IMR-90 (cell line): ENCODE measurements around the gene ITGAX. TPM values are rescaled to one million over a fixed set of nuclear protein-coding genes. Genes with fewer than 3 reads are reported as not detected.

Experiments used
- ATAC-seq: fragments of 200-7000 bp; cut with Tn5 transposase; 2 replicates; pipeline ENCODE4 v1.9.1; 2020; ENCODE audit warnings: low read depth, mild to moderate bottlenecking, moderate library complexity
- BruUV-seq: library from RNA; stranded (reverse); fragments of 400-500 nt; replicated peaks from 2 replicates; lab custom pipeline; 2021; lab: Mats Ljungman, UMichigan
- CTCF ChIA-PET: fragments of 300-600 bp; formaldehyde crosslinking; extraction: SDS; loops from one replicate; lab custom pipeline; 2021; ENCODE audit warnings: antibody characterized with exemption; lab: Yijun Ruan, JAX
- POLR2A ChIA-PET: fragments of 300-600 bp; sonication (Branson Sonifier 250); formaldehyde crosslinking; loops from one replicate; lab custom pipeline; 2022; ENCODE audit warnings: antibody characterized with exemption; ENCODE audit not compliant: unreplicated experiment; lab: Charles Lee
- DNase-seq: peaks from one replicate; pipeline ENCODE4 v3.0.0; 2013
- H2AFZ ChIP-seq: replicated peaks from 2 replicates; pipeline ENCODE3; 2013; ENCODE audit warnings: low read length, mild to moderate bottlenecking; ENCODE audit not compliant: poor library complexity
- H2AK5ac ChIP-seq: 2 replicates; pipeline ENCODE4 v1.6.1; 2013; ENCODE audit warnings: low read depth, low read length, inconsistent platforms
- H2AK9ac ChIP-seq: replicated peaks from 2 replicates; pipeline ENCODE3; 2013; ENCODE audit warnings: mild to moderate bottlenecking, low read depth, low read length, moderate library complexity; ENCODE audit not compliant: poor library complexity
- H2BK120ac ChIP-seq: 2 replicates; pipeline ENCODE4 v1.6.1; 2013; ENCODE audit warnings: low read depth, low read length, inconsistent platforms
- H2BK15ac ChIP-seq: 3 replicates; pipeline ENCODE4 v1.6.1; 2013; ENCODE audit warnings: low read depth, low read length, inconsistent platforms
- H2BK20ac ChIP-seq: 2 replicates; pipeline ENCODE4 v1.6.1; 2013; ENCODE audit warnings: low read depth, mild to moderate bottlenecking, inconsistent platforms, low read length, moderate library complexity
- H2BK5ac ChIP-seq: 2 replicates; pipeline ENCODE4 v1.6.1; 2013; ENCODE audit warnings: mild to moderate bottlenecking, low read depth, low read length, inconsistent platforms; ENCODE audit not compliant: poor library complexity, severe bottlenecking
- H3K14ac ChIP-seq: replicated peaks from 2 replicates; pipeline ENCODE4 v1.6.1; 2013; ENCODE audit warnings: low read depth, low read length, inconsistent platforms
- H3K18ac ChIP-seq: 2 replicates; pipeline ENCODE4 v1.6.1; 2013; ENCODE audit warnings: low read depth, low read length, control low read depth
- H3K23ac ChIP-seq: 2 replicates; pipeline ENCODE4 v1.6.1; 2013; ENCODE audit warnings: low read depth, low read length, inconsistent platforms
- H3K27ac ChIP-seq: 2 replicates; pipeline ENCODE4 v1.5.1; 2013; ENCODE audit warnings: mild to moderate bottlenecking, control low read depth, low read length; ENCODE audit not compliant: insufficient read depth
- H3K27me3 ChIP-seq: 2 replicates; pipeline ENCODE4 v1.6.1; 2013; ENCODE audit warnings: low read length; ENCODE audit not compliant: control insufficient read depth, insufficient read depth
- H3K36me3 ChIP-seq: 2 replicates; pipeline ENCODE4 v1.6.1; 2013; ENCODE audit warnings: low read length, mixed read lengths; ENCODE audit not compliant: control insufficient read depth, insufficient read depth
- H3K4ac ChIP-seq: 2 replicates; pipeline ENCODE4 v1.6.1; 2013; ENCODE audit warnings: low read depth, low read length, inconsistent platforms
- H3K4me1 ChIP-seq: 2 replicates; pipeline ENCODE4 v1.6.1; 2013; ENCODE audit warnings: low read length, mixed read lengths; ENCODE audit not compliant: control insufficient read depth, insufficient read depth
- H3K4me2 ChIP-seq: 2 replicates; pipeline ENCODE4 v1.6.1; 2013; ENCODE audit warnings: low read depth, mild to moderate bottlenecking, control low read depth, low read length, moderate library complexity
- H3K4me3 ChIP-seq: 2 replicates; pipeline ENCODE4 v1.5.1; 2013; ENCODE audit warnings: low read depth, mild to moderate bottlenecking, control low read depth, low read length, moderate library complexity; ENCODE audit not compliant: insufficient read depth
- H3K56ac ChIP-seq: 2 replicates; pipeline ENCODE4 v1.6.1; 2013; ENCODE audit warnings: low read length, inconsistent platforms; ENCODE audit not compliant: insufficient read depth; ENCODE audit errors: extremely low read depth
- H3K79me1 ChIP-seq, 2 experiments: 2 replicates each; pipeline ENCODE4 v1.6.1; 2013; ENCODE audit warnings: low read length in 2 of 2, inconsistent platforms in 1 of 2, low read depth in 1 of 2
- H3K9ac ChIP-seq: 2 replicates; pipeline ENCODE4 v1.6.1; 2013; ENCODE audit warnings: low read depth, low read length, control low read depth
- H3K9me1 ChIP-seq: 2 replicates; pipeline ENCODE4 v1.6.1; 2013; ENCODE audit warnings: low read length, inconsistent platforms; ENCODE audit not compliant: insufficient read depth
- H3K9me3 ChIP-seq: 2 replicates; pipeline ENCODE4 v1.6.1; 2013; ENCODE audit warnings: low read length; ENCODE audit not compliant: control insufficient read depth, insufficient read depth
- H4K20me1 ChIP-seq: 2 replicates; pipeline ENCODE4 v1.6.1; 2013; ENCODE audit warnings: low read length, inconsistent platforms; ENCODE audit not compliant: insufficient read depth
- H4K5ac ChIP-seq: 2 replicates; pipeline ENCODE4 v1.6.1; 2013; ENCODE audit warnings: mild to moderate bottlenecking, low read depth, low read length, control low read depth
- H4K8ac ChIP-seq, 2 experiments: 2 replicates each; pipeline ENCODE4 v1.6.1; 2013; ENCODE audit warnings: low read depth in 2 of 2, low read length in 2 of 2, control low read depth in 1 of 2, inconsistent platforms in 1 of 2
- H4K91ac ChIP-seq: 2 replicates; pipeline ENCODE4 v1.6.1; 2013; ENCODE audit warnings: low read depth, low read length, inconsistent platforms; ENCODE audit not compliant: insufficient read depth
- BHLHE40 ChIP-seq: fragments of 150-350 bp; IDR thresholded peaks from 2 replicates; pipeline ENCODE4 v1.6.1; 2016; ENCODE audit warnings: mild to moderate bottlenecking, low read depth, low read length
- CEBPB ChIP-seq: IDR thresholded peaks from 2 replicates; pipeline ENCODE4 v1.6.1; 2012; ENCODE audit warnings: low read depth, low read length, improper control_type of control experiment
- CHD1 ChIP-seq: IDR thresholded peaks from 2 replicates; pipeline ENCODE4 v1.6.1; 2012; ENCODE audit warnings: low read depth, low read length, improper control_type of control experiment
- FOS ChIP-seq: fragments of 150-350 bp; IDR thresholded peaks from 2 replicates; pipeline ENCODE4 v1.6.1; 2016; ENCODE audit warnings: low read depth, low read length
- MAFK ChIP-seq: IDR thresholded peaks from 2 replicates; pipeline ENCODE4 v1.6.1; 2012; ENCODE audit warnings: low read depth, low read length, improper control_type of control experiment
- MAZ ChIP-seq: IDR thresholded peaks from 2 replicates; pipeline ENCODE4 v1.6.1; 2012; ENCODE audit warnings: low read depth, mild to moderate bottlenecking, low read length, improper control_type of control experiment, moderate library complexity, borderline replicate concordance
- MXI1 ChIP-seq: IDR thresholded peaks from 2 replicates; pipeline ENCODE4 v1.6.1; 2012; ENCODE audit warnings: low read depth, mild to moderate bottlenecking, low read length, moderate library complexity, borderline replicate concordance
- NFE2L2 ChIP-seq: fragments of 150-350 bp; IDR thresholded peaks from 2 replicates; pipeline ENCODE4 v1.6.1; 2016; ENCODE audit warnings: low read depth, mild to moderate bottlenecking, low read length
- POLR2A ChIP-seq: IDR thresholded peaks from 2 replicates; pipeline ENCODE4 v1.6.1; 2012; ENCODE audit warnings: mild to moderate bottlenecking, low read depth, low read length
- RCOR1 ChIP-seq: IDR thresholded peaks from 2 replicates; pipeline ENCODE4 v1.6.1; 2012; ENCODE audit warnings: mild to moderate bottlenecking, low read length, improper control_type of control experiment; ENCODE audit not compliant: insufficient replicate concordance
- RFX5 ChIP-seq: IDR thresholded peaks from 2 replicates; pipeline ENCODE4 v1.8.0; 2012; ENCODE audit warnings: low read depth, mild to moderate bottlenecking, low read length, moderate library complexity
- SMC3 ChIP-seq: fragments of 150-350 bp; IDR thresholded peaks from 2 replicates; pipeline ENCODE4 v1.6.1; 2016; ENCODE audit warnings: low read depth, mild to moderate bottlenecking, antibody characterized with exemption, low read length, moderate library complexity
- WGBS, 2 experiments: methylation state at CpG; one replicate each; pipeline versions ENCODE4 v1.1.5 to v1.1.7; 2013; ENCODE audit warnings: missing lambda C conversion rate in 2 of 2; ENCODE audit not compliant: insufficient read length in 1 of 2; ENCODE audit errors: extremely low coverage in 2 of 2; 5-methylcytosine and 5-hydroxymethylcytosine counted together
- dilution Hi-C: fragments of 300-500 bp; cut with HindIII; formaldehyde crosslinking; loops from one replicate; pipeline ENCODE4 v1.14.3; 2018; ENCODE audit warnings: low sequenced_read_pairs; ENCODE audit not compliant: unreplicated experiment
- in situ Hi-C: fragments of 300-500 bp; cut with MboI; formaldehyde crosslinking; loops from 3 replicates; pipeline ENCODE4 v1.14.3; 2019; ENCODE audit warnings: low sequenced_read_pairs, inconsistent platforms, mixed read lengths
- intact Hi-C: fragments of 100-400 bp; cut with micrococcal nuclease; formaldehyde crosslinking; loops from 2 replicates; pipeline ENCODE4 v1.10.0; 2022
- polyA plus RNA-seq, 3 experiments: library from polyadenylated mRNA; depleted of rRNA; stranded (reverse); fragments of >200 nt; gene quantifications; 2 replicates each; pipeline ENCODE4 v1.2.3, GENCODE V29; 2012; ENCODE audit warnings: low replicate concordance in 1 of 3
- total RNA-seq: library from RNA; depleted of rRNA; stranded (reverse); fragments of >200 nt; gene quantifications from 2 replicates; pipeline ENCODE4 v1.2.3, GENCODE V29; 2012
- TF ChIP-seq, protein P1 (sequence below): conservative IDR thresholded peaks from 2 replicates; pipeline ENCODE4 v1.5.1; 2012; ENCODE audit warnings: mild to moderate bottlenecking, low read depth, low read length, improper control_type of control experiment
- TF ChIP-seq, protein P2 (sequence below): fragments of 150-350 bp; IDR thresholded peaks from 2 replicates; pipeline ENCODE4 v1.6.1; 2016; ENCODE audit warnings: low read depth, mild to moderate bottlenecking, low read length, moderate library complexity, borderline replicate concordance
- TF ChIP-seq, protein P3 (sequence below): fragments of 150-350 bp; IDR thresholded peaks from 2 replicates; pipeline ENCODE4 v1.6.1; 2017; ENCODE audit warnings: mild to moderate bottlenecking, antibody characterized with exemption, low read length, low read depth

ITGAX gene
- total and polyA plus RNA-seq, 2 of the 4 experiments (the other 2 are of a cell fraction) = 0.09 to 0.18 TPM

DNA sequence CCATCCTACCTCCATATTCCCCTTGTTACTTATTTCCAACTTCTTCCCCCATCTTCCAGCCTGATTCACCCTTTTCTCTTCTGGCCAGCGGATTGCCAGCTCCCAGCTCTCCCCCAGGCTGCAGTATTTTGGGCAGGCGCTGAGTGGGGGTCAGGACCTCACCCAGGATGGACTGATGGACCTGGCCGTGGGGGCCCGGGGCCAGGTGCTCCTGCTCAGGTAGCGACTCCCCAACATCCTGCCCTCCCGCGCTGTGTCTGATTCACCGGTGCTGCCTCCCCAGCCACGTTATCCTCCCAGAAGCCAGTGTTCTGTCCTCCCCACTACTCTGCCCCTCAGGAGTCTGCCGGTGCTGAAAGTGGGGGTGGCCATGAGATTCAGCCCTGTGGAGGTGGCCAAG lies 57.8 kb downstream of the ITGAX start:
- DNase-seq (no peak), ATAC-seq (no peak)
- Histone ChIP-seq H3K79me1 (no peaks in the 10 kb centered on the region), H2AFZ (no peak overlapping the region), H2AK5ac (no peak overlapping the region), H4K8ac (no peak overlapping the region), H2AK9ac (peak overlapping the region; percentile 16), H3K9ac (no peak overlapping the region), H3K27me3 (peaks cover 18% of the 10 kb centered on the region), H2BK5ac (no peak overlapping the region), H3K4me2 (no peak overlapping the region), H4K5ac (no peak overlapping the region), H3K9me1 (no peaks in the 10 kb centered on the region), H3K56ac (no peak overlapping the region), H3K4ac (no peak overlapping the region), H3K27ac (no peak overlapping the region), H3K36me3 (no peaks in the 10 kb centered on the region), H3K18ac (no peak overlapping the region), H3K4me1 (no peaks in the 10 kb centered on the region), H2BK15ac (no peak overlapping the region), H2BK120ac (no peak overlapping the region), H3K4me3 (no peak overlapping the region), H3K14ac (no peak overlapping the region), H3K9me3 (no peaks in the 10 kb centered on the region), H4K91ac (no peak overlapping the region), H2BK20ac (no peak overlapping the region), H3K23ac (no peak overlapping the region), H4K20me1 (no peaks in the 10 kb centered on the region)
- dilution Hi-C loops (no loop called here), intact Hi-C loops (no loop called here), in situ Hi-C loops (no loop called here)
- no CpG with 5 or more reads among the region's 10 CpGs for WGBS, 2 experiments
- BruUV-seq = no TSS peak
- TF ChIP-seq, protein P1, sequence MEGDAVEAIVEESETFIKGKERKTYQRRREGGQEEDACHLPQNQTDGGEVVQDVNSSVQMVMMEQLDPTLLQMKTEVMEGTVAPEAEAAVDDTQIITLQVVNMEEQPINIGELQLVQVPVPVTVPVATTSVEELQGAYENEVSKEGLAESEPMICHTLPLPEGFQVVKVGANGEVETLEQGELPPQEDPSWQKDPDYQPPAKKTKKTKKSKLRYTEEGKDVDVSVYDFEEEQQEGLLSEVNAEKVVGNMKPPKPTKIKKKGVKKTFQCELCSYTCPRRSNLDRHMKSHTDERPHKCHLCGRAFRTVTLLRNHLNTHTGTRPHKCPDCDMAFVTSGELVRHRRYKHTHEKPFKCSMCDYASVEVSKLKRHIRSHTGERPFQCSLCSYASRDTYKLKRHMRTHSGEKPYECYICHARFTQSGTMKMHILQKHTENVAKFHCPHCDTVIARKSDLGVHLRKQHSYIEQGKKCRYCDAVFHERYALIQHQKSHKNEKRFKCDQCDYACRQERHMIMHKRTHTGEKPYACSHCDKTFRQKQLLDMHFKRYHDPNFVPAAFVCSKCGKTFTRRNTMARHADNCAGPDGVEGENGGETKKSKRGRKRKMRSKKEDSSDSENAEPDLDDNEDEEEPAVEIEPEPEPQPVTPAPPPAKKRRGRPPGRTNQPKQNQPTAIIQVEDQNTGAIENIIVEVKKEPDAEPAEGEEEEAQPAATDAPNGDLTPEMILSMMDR = no peak
- TF ChIP-seq, protein P2, sequence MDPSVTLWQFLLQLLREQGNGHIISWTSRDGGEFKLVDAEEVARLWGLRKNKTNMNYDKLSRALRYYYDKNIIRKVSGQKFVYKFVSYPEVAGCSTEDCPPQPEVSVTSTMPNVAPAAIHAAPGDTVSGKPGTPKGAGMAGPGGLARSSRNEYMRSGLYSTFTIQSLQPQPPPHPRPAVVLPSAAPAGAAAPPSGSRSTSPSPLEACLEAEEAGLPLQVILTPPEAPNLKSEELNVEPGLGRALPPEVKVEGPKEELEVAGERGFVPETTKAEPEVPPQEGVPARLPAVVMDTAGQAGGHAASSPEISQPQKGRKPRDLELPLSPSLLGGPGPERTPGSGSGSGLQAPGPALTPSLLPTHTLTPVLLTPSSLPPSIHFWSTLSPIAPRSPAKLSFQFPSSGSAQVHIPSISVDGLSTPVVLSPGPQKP = no peak
- TF ChIP-seq MAZ (no peak), CEBPB (no peak), RFX5 (no peak), FOS (no peak), MXI1 (no peak), SMC3 (no peak), RCOR1 (no peak), POLR2A (no peak), BHLHE40 (no peak), NFE2L2 (no peak), MAFK (no peak), CHD1 (no peak)
- TF ChIP-seq, protein P3, sequence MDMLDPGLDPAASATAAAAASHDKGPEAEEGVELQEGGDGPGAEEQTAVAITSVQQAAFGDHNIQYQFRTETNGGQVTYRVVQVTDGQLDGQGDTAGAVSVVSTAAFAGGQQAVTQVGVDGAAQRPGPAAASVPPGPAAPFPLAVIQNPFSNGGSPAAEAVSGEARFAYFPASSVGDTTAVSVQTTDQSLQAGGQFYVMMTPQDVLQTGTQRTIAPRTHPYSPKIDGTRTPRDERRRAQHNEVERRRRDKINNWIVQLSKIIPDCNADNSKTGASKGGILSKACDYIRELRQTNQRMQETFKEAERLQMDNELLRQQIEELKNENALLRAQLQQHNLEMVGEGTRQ = no peak
- ChIA-PET CTCF (no interaction called here), POLR2A (no interaction called here)
